B cell (primary cell): ENCODE measurements around the gene RDH11.

Experiments
- EZH2 ChIP-seq: IDR thresholded peaks from 2 replicates; pipeline ENCODE4 v1.6.1; 2012; ENCODE audit warnings: borderline replicate concordance, low read depth, mild to moderate bottlenecking, moderate library complexity, low read length; ENCODE audit not compliant: insufficient read depth, poor library complexity, severe bottlenecking
- TF ChIP-seq, protein P1 (sequence below): fragments of 200-600 bp; IDR thresholded peaks from one replicate; pipeline ENCODE4 v1.8.0; 2022; ENCODE audit warnings: antibody characterized with exemption, mild to moderate bottlenecking

DNA sequence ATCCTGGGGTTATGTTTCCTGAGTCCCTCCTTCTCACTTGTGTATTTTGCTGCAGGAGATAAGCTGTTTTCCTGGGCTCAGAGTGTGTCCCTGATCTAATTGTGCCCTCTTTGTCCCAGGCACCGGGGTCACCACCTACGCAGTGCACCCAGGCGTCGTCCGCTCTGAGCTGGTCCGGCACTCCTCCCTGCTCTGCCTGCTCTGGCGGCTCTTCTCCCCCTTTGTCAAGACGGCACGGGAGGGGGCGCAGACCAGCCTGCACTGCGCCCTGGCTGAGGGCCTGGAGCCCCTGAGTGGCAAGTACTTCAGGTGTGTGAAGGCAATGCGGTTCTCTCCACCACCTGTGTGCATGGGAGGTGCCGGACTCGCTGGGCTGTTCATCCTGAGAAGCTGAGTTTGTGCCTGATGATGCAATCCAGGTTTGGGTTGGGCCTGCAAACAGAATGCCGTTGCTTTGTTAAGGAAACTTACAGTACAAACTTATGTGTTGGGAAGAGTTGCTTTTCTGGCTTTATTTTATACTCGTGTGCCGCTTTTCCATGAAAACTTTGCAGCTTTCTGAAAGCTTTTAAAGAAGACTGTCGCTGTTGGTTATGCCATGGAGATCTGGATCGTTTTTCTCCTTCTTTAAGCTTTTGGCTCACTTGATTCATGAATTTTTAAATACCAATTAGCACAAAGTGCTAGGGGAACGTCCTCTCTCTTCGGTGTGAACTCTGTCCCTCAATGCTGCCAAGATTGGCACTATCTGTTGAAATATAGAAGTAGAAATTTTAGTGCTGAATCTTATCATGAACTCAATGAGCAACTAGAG is 33.7 kb upstream of the RDH11 start:
- TF ChIP-seq, protein P1, sequence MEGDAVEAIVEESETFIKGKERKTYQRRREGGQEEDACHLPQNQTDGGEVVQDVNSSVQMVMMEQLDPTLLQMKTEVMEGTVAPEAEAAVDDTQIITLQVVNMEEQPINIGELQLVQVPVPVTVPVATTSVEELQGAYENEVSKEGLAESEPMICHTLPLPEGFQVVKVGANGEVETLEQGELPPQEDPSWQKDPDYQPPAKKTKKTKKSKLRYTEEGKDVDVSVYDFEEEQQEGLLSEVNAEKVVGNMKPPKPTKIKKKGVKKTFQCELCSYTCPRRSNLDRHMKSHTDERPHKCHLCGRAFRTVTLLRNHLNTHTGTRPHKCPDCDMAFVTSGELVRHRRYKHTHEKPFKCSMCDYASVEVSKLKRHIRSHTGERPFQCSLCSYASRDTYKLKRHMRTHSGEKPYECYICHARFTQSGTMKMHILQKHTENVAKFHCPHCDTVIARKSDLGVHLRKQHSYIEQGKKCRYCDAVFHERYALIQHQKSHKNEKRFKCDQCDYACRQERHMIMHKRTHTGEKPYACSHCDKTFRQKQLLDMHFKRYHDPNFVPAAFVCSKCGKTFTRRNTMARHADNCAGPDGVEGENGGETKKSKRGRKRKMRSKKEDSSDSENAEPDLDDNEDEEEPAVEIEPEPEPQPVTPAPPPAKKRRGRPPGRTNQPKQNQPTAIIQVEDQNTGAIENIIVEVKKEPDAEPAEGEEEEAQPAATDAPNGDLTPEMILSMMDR, result no peak
- TF ChIP-seq EZH2, result no peak
